Heart left ventricle (tissue), 16 donors: Measurements from ENCODE around the gene KRTAP10-8. TPM values are rescaled to one million over a fixed set of nuclear protein-coding genes. Genes with fewer than 3 reads are reported as not detected.
"Not testable (repeated sequence)": the region's sequence is repeated elsewhere in the genome, so short reads cannot be mapped to it uniquely, and the experiment has no call there.

Experiments
- ATAC-seq, 4 donors: fragments of 200-7000 bp; cut with Tn5 transposase; one replicate each; pipeline ENCODE4 v1.9.1; 2020 to 2022; ENCODE audit warnings: moderate library complexity in 4 of 4, mild to moderate bottlenecking in 3 of 4, moderate number of reproducible peaks in 1 of 4
- DNase-seq, 5 donors: peaks; one replicate each; pipeline ENCODE4 v3.0.0-alpha.2; 2020
- H3K27ac ChIP-seq, 12 donors: fragments of 200-600 bp; sonication (generic) in 4 of 12; one replicate each; pipeline versions ENCODE4 v1.5.0 to v1.8.0; 2016 to 2022; ENCODE audit warnings: mild to moderate bottlenecking in 2 of 12
- H3K27me3 ChIP-seq, 9 donors: fragments of 200-600 bp; sonication (generic) in 2 of 9; one replicate each; pipeline versions ENCODE4 v1.5.1 to v1.8.0; 2016 to 2022; ENCODE audit warnings: mild to moderate bottlenecking in 3 of 9
- H3K36me3 ChIP-seq, 9 donors: fragments of 200-600 bp; sonication (generic) in 2 of 9; one replicate each; pipeline versions ENCODE4 v1.5.0 to v1.8.0; 2018 to 2022; ENCODE audit warnings: mild to moderate bottlenecking in 2 of 9
- H3K4me1 ChIP-seq, 12 donors: fragments of 200-600 bp; sonication (generic) in 4 of 12; one replicate each; pipeline versions ENCODE4 v1.5.0 to v1.8.0; 2016 to 2022; ENCODE audit warnings: mild to moderate bottlenecking in 3 of 12
- H3K4me3 ChIP-seq, 12 donors: fragments of 200-600 bp; sonication (generic) in 4 of 12; one replicate each; pipeline versions ENCODE4 v1.5.0 to v1.8.0; 2017 to 2022; ENCODE audit warnings: mild to moderate bottlenecking in 9 of 12, moderate library complexity in 4 of 12
- H3K9me3 ChIP-seq, 12 donors: fragments of 200-600 bp; sonication (generic) in 4 of 12; one replicate each; pipeline versions ENCODE4 v1.5.0 to v1.8.0; 2016 to 2022; ENCODE audit warnings: mild to moderate bottlenecking in 1 of 12
- POLR2A ChIP-seq, 2 donors: fragments of 450-650 bp; IDR thresholded peaks; one replicate each; pipeline ENCODE4 v1.6.1; 2017; ENCODE audit warnings: antibody characterized with exemption in 2 of 2, mild to moderate bottlenecking in 2 of 2, moderate library complexity in 2 of 2
- WGBS, 4 donors: extraction: QIAGEN DNeasy Blood & Tissue Kit in 2 of 4; methylation state at CpG; one replicate each; pipeline versions ENCODE4 v1.1.5 to v1.1.7; 2013 to 2018; 5-methylcytosine and 5-hydroxymethylcytosine counted together
- intact Hi-C, 10 donors: fragments of 100-400 bp; cut with DNase I; formaldehyde crosslinking; loops; one replicate each; pipeline versions ENCODE4 v1.11.1 to v1.14.2; 2022
- polyA plus RNA-seq, 2 donors: library from polyadenylated mRNA; stranded (reverse); fragments of 200-250 nt; gene quantifications; one replicate each; pipeline ENCODE4 v1.2.3, GENCODE V29; 2013
- total RNA-seq, 9 donors: library from RNA; depleted of rRNA in 2 of 9; stranded (reverse); fragments of >200 nt in 2 of 9; fragmentation: NEBNext Ultra II Directional in 3 of 9; extraction: Animal tissue kit (Norgen Biotek cat#: 25700) in 3 of 9; gene quantifications; one replicate each; pipeline versions ENCODE4 v1.1.0 to v1.2.4, GENCODE V29; 2016 to 2023
- TF ChIP-seq, protein P1 (sequence below), 12 donors: fragments of 200-600 bp; sonication (generic) in 4 of 12; IDR thresholded peaks; one replicate each; pipeline versions ENCODE4 v1.5.0 to v1.8.0; 2018 to 2022; ENCODE audit warnings: antibody characterized with exemption in 12 of 12, mild to moderate bottlenecking in 5 of 12
- donor health status: ischemic (EF 13 %, LVEDD 7.1; RV severe dilation, severe dysfunction).
- donor health status: healthy with polysubstance abuse.
- donor health status: DM: no; HTN: yes; CAD: no.
- donor health status: DM: no; HTN: no; CAD: no.
- donor health status: ischemic (EF 25% LVEDD 6.9; RV normal size, moderate dysfunction).
- donor health status: ischemic (EF 25% LVEDD 5.7; RV mildly dilated, moderate dysfunction).
- donor health status: healthy.
- donor health status: DM: yes; HTN: yes; CAD: no.
- donor health status: ischemic (EF 35%, LVEDD 5.7; RV mildly dilated, moderate dysfunction).
- donor health status: nonischemic (EF 11% LVEDD 7.7; RV severe dilation, severe dysfunction).
- donor health status: DM: yes; HTN: yes; CAD: no.
- donor health status: PGD.
- donor health status: ischemic (EF 29% LVEDD 5.4; RV normal size, mild dysfunction).
- donor health status: nonischemic (EF 23%, LVEDD 6.1; RV moderate dilation, normal function).

KRTAP10-8 gene
- total and polyA plus RNA-seq, 11 donors: not detected

DNA sequence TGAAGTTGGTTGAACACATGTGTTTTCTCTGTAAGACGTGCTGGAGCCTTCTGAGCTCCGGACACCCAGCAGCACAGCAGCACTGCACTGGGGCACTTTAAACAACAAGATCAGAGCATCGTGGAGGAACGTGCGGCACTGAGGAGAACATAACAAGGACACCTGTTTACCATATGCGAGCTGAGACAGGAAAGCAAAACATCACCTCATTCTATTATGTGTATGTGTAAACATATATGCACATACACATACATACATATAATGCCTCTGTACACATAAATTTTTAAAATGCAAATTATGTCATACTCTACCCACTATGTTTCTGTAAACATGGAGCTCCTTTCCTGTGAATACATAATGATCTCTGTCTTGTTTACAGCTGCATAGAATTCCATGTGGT is 16.4 kb upstream of the KRTAP10-8 start:
- WGBS, 4 donors: 70 to 85% (median 81%) methylated on average over 6 of the region's 6 CpGs
- H3K9me3 ChIP-seq: peaks cover 0 to 5% (median 0%) of the 10 kb centered on the region in 12 donors
- H3K4me3 ChIP-seq: no peak overlapping the region
- no peak for DNase-seq
- ATAC-seq: no peak
- H3K4me1 ChIP-seq: peaks cover 0 to 9% (median 0%) of the 10 kb centered on the region in 12 donors
- TF ChIP-seq, protein P1, sequence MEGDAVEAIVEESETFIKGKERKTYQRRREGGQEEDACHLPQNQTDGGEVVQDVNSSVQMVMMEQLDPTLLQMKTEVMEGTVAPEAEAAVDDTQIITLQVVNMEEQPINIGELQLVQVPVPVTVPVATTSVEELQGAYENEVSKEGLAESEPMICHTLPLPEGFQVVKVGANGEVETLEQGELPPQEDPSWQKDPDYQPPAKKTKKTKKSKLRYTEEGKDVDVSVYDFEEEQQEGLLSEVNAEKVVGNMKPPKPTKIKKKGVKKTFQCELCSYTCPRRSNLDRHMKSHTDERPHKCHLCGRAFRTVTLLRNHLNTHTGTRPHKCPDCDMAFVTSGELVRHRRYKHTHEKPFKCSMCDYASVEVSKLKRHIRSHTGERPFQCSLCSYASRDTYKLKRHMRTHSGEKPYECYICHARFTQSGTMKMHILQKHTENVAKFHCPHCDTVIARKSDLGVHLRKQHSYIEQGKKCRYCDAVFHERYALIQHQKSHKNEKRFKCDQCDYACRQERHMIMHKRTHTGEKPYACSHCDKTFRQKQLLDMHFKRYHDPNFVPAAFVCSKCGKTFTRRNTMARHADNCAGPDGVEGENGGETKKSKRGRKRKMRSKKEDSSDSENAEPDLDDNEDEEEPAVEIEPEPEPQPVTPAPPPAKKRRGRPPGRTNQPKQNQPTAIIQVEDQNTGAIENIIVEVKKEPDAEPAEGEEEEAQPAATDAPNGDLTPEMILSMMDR (IDR thresholded peaks at IDR 0.05): no peak
- TF ChIP-seq POLR2A (IDR thresholded peaks at IDR 0.05): no peak
- no peaks in the 10 kb centered on the region for H3K36me3 ChIP-seq
- H3K27ac ChIP-seq: no peak overlapping the region
- H3K27me3 ChIP-seq: peaks cover 0 to 17% (median 0%) of the 10 kb centered on the region in 9 donors
- intact Hi-C loops: no loop called here

DNA sequence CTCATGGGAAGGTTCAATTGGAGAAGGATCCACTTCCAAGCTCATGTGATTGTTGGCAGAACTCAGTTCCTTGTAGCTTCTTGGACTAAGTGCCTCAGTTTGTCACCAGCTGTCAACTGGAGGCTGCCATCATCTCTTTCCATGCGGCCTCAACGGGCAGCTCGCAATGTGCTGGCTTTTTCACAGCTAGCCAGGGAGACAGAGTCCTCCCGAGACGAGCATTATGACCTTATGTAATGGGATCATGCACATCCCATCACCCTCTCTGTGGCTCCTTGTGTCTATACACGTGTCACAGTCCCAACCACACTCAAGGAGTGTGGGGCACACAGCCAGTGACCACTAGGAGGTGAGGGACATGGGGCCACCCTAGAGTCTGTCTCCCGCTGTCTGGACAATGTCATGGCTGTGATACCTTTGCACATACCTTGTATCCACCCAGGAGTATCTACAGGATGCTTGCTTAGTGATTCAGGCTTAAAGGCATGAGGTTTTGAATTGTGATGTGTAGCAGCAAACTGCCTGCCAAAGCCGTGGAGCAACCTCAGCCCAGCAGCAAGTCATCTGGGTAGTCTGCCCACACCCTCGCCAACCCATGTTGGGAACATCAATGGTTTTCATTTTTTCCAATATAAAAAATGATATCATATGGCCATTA is 15.7 kb upstream of the KRTAP10-8 start:
- Histone ChIP-seq H3K36me3 (no peaks in the 10 kb centered on the region), H3K4me3 (no peak overlapping the region), H3K9me3 (peaks cover 0 to 5% (median 0%) of the 10 kb centered on the region in 12 donors), H3K4me1 (peaks cover 0 to 9% (median 0%) of the 10 kb centered on the region in 12 donors), H3K27ac (no peak overlapping the region), H3K27me3 (peaks cover 0 to 17% (median 0%) of the 10 kb centered on the region in 9 donors)
- intact Hi-C loops: no loop called here
- ATAC-seq: no peak
- 67 to 82% (median 78%) methylated on average over 9 of the region's 9 CpGs for WGBS, 4 donors
- TF ChIP-seq, protein P1 (IDR thresholded peaks at IDR 0.05): no peak
- no peak for TF ChIP-seq POLR2A (IDR thresholded peaks at IDR 0.05)
- DNase-seq: no peak

DNA sequence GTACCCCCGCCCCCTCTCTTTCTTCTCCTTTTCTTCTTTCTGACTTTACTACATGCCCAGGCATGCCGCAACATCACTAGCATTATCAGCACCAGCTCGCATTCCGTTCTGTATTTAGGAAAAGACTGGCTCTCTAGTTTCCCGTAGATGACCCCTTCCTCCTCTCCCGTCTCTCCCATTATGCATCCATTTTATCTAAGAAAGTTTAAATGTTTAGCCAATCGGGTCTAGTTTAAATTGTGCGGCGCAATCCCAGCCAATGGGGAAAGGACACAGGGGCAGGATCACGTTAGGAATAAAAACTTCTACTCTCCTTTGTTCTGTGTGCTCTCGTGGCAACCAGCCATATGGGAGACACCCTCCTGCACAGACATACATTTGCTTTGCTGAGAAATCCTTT is 13.8 kb upstream of the KRTAP10-8 start:
- H3K9me3 ChIP-seq: peaks cover 0 to 5% (median 0%) of the 10 kb centered on the region in 12 donors
- ATAC-seq (no peak), DNase-seq (no peak)
- WGBS, 4 donors: 55 to 59% (median 55%) methylated on average over 11 of the region's 11 CpGs
- H3K4me1 ChIP-seq: peaks cover 0 to 6% (median 0%) of the 10 kb centered on the region in 12 donors
- no peak overlapping the region for H3K4me3 ChIP-seq
- peaks cover 0 to 22% (median 0%) of the 10 kb centered on the region in 9 donors for H3K27me3 ChIP-seq
- no peaks in the 10 kb centered on the region for H3K36me3 ChIP-seq
- no peak overlapping the region for H3K27ac ChIP-seq
- TF ChIP-seq, protein P1 (IDR thresholded peaks at IDR 0.05): no peak
- TF ChIP-seq POLR2A (IDR thresholded peaks at IDR 0.05): no peak
- intact Hi-C loops: no loop called here

DNA sequence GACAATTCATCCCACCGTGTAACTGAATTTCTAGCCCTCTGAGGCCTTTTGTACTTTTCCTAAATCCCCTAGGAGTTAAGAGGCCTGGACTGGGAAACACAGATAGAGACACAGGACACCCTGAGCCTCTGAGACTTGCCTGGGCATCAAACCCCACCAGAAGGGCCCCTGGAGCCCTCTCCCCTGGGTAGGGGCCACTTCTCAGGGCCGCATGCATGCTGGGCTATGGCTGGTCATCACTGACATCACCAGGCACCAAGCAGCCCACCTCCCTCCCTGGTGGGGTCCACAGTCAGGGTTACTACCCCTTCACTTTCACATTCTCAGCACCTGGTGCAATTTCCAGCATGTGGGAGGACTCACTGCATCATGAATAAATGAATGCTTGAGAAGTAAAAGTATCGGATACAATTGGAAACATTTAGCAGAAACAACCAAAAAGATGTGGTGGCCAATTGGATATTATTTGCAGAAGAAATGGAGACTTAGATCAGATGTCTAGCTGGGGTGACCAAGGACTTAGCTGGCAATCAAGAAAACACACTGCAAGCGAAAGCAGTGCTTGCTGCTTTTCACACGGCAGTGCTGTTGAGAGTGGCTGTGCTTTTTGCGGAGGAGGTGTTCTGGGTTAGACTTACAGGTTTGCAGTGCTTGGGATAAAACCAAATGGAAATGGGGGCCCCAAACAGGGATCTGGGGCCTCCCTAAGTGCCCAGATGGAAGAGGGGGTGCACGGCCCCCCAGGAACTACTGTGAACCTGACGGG is 12.4 kb upstream of the KRTAP10-8 start:
- Histone ChIP-seq H3K36me3 (no peaks in the 10 kb centered on the region), H3K4me3 (no peak overlapping the region), H3K4me1 (no peaks in the 10 kb centered on the region), H3K9me3 (peaks cover 0 to 5% (median 0%) of the 10 kb centered on the region in 12 donors), H3K27ac (no peak overlapping the region), H3K27me3 (peaks cover 0 to 24% (median 0%) of the 10 kb centered on the region in 9 donors)
- WGBS, 4 donors: 75 to 88% (median 78%) methylated on average over 8 of the region's 8 CpGs
- no peak for TF ChIP-seq POLR2A (IDR thresholded peaks at IDR 0.05)
- TF ChIP-seq, protein P1 (IDR thresholded peaks at IDR 0.05): no peak
- intact Hi-C loops: no loop called here
- DNase-seq (no peak), ATAC-seq (no peak)

DNA sequence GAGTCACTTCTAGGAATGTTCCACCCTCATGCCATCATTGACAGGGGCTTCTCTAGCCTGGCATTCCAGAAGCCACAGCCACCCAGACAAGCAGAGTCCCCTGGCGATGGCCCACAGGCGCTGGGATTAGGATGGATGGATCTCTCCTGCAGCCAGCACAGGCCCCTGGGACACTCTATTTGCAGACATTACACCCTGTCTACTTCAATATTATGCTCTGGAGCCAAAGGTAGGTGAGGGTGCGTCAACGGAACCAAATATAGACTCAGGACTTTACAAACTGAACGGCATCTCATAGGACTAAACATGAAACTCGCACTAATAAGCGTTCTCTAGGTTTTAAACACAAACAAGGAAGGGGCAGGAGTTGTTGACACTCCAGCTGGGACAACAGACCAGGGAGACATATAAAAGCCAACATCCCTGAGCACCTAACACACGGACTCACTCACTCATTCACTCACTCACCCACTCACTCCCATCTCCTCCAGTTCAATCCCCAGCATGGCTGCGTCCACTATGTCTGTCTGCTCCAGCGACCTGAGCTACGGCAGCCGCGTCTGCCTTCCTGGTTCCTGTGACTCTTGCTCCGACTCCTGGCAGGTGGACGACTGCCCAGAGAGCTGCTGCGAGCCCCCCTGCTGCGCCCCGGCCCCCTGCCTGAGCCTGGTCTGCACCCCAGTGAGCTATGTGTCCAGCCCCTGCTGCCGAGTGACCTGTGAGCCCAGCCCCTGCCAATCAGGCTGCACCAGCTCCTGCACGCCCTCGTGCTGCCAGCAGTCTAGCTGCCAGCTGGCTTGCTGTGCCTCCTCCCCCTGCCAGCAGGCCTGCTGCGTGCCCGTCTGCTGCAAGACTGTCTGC is 11.5 kb upstream of the KRTAP10-8 start, which contains the start of gene KRTAP10-7:
Gene KRTAP10-7, plus strand, starts transcription at position 480 of the 861 bp plus-strand sequence. Its CDS starts 25 bp downstream, at position 505.
- H3K27me3 ChIP-seq: peaks cover 0 to 24% (median 0%) of the 10 kb centered on the region in 9 donors
- DNase-seq, H3K4me1 ChIP-seq, H3K4me3 ChIP-seq, H3K9me3 ChIP-seq, H3K27ac ChIP-seq, intact Hi-C loops, H3K36me3 ChIP-seq: not testable (repeated sequence)
- WGBS, 4 donors: 66 to 83% (median 75%) methylated on average over 14 to 23 of the region's 23 CpGs
- peak in 2 of 4 donors; percentile 31 to 66 for ATAC-seq

DNA sequence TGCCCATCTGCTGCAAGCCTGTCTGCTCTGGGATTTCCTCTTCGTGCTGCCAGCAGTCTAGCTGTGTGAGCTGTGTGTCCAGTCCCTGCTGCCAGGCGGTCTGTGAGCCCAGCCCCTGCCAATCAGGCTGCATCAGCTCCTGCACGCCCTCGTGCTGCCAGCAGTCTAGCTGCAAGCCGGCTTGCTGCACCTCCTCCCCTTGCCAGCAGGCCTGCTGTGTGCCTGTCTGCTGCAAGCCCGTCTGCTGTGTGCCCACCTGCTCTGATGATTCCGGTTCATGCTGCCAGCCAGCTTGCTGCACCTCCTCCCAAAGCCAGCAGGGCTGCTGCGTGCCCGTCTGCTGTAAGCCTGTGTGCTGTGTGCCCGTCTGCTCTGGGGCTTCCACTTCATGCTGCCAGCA is 10.8 kb upstream of the KRTAP10-8 start:
- H3K36me3 ChIP-seq, H3K27ac ChIP-seq, DNase-seq, H3K4me3 ChIP-seq, H3K4me1 ChIP-seq, intact Hi-C loops, H3K9me3 ChIP-seq: not testable (repeated sequence)
- peaks cover 0 to 24% (median 0%) of the 10 kb centered on the region in 9 donors for H3K27me3 ChIP-seq
- peak in 2 of 4 donors; percentile 33 to 35 for ATAC-seq
- 71 to 81% (median 73%) methylated on average over 5 to 10 of the region's 10 CpGs for WGBS, 4 donors
